Retinal pigment epithelial cell (primary cell): Measurements from ENCODE around the gene AIFM1.

ENCODE experiments used
- DNase-seq: peaks from one replicate; pipeline ENCODE4 v3.0.0-alpha.2; 2010; ENCODE audit warnings: low read depth
- H3K4me3 ChIP-seq: 2 replicates; pipeline ENCODE4 v1.5.1; 2011; ENCODE audit warnings: mild to moderate bottlenecking, low read length, control low read depth, moderate library complexity
- TF ChIP-seq, protein P1 (sequence below): conservative IDR thresholded peaks from 2 replicates; pipeline ENCODE4 v1.5.1; 2011; ENCODE audit warnings: low read depth, low read length, control low read depth, inconsistent platforms

Gene AIFM1

DNA sequence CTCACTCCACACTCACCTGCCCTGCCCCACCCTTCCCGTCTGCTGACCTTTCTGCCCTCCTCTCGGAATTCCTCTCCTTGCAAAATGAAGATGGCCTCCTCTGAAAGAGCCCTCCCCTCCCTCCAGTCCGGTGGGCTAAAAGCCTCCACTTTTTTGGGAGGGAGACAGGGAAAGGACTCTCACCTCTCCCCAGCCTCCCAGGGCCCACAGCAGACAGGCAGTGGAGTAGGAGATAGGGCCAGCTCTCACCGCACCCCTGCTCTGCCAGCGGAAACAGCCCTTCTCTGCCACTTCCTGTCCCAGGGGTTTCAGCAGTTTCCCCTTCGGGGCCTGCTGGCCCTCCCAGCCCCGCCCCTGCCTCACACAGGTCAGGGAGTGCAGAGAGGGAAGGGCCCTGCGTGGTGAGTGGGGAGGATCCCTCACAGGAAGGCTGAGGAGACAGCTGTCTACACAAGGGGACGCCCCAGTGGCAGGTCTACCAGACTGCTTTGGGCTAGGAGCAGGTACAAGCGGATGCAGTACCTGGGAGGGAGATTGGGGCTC lies 73.6 kb downstream of the AIFM1 start:
- no peak for DNase-seq
- TF ChIP-seq, protein P1, sequence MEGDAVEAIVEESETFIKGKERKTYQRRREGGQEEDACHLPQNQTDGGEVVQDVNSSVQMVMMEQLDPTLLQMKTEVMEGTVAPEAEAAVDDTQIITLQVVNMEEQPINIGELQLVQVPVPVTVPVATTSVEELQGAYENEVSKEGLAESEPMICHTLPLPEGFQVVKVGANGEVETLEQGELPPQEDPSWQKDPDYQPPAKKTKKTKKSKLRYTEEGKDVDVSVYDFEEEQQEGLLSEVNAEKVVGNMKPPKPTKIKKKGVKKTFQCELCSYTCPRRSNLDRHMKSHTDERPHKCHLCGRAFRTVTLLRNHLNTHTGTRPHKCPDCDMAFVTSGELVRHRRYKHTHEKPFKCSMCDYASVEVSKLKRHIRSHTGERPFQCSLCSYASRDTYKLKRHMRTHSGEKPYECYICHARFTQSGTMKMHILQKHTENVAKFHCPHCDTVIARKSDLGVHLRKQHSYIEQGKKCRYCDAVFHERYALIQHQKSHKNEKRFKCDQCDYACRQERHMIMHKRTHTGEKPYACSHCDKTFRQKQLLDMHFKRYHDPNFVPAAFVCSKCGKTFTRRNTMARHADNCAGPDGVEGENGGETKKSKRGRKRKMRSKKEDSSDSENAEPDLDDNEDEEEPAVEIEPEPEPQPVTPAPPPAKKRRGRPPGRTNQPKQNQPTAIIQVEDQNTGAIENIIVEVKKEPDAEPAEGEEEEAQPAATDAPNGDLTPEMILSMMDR, result no peak
- no peak overlapping the region for H3K4me3 ChIP-seq

DNA sequence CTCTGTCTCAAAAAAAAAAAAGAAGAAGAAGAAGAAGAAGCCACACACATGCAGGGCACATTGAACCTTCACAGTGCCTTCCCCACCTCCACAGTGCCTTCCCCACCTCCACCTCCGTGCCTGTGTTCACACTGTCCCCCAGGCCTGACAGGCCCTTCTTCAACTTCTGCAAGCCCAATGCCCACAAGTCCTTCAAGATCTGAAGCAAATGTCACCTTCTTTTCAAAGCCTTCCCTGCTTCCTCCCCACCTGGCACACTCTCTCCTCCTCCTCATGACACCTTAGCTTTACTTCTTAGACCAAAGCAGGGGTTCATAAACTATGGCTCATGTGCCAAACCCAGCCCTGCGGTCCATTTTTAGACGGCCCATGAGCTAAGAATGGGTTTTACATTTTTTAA lies 75.3 kb downstream of the AIFM1 start:
- TF ChIP-seq, protein P1, result no peak
- DNase-seq, result no peak
- H3K4me3 ChIP-seq, result no peak overlapping the region

DNA sequence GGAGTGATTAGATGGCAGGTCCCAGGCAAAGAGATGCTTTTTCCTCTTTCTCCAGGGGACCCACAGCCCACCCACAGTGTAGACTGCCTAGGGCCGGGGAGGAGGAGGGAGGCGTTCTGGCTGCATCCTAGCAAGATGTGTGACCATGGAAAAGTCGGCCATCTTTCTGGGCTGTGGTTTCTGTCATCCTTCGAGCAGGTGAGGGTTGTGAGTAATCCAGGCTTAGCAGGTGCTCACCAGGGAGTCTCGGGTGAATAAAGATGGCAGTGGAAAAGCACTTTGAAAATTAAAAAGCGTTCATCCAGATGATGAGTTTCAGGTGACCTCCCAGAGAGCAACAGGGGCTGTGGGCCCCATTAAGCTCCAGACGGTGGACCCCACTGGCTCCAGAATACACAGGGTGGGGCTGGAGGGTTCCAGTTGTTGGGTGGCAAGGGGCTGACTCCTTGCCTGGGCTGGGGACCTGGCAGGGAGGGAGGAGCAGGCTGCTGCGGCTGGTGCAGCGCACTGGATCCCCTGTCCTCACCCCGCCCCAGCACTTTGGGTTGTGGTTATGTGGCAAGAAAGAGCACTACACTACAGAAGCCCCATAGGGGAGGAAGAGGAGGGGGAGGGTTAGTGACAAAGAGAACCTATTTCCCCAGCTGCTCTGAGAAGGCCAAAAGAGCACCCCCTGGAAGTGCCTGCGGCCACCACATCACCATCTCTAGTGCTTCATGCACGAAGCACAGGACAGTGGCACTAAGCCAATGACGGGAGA lies 79.0 kb downstream of the AIFM1 start:
- no peak overlapping the region for H3K4me3 ChIP-seq
- TF ChIP-seq, protein P1, result no peak
- no peak for DNase-seq

DNA sequence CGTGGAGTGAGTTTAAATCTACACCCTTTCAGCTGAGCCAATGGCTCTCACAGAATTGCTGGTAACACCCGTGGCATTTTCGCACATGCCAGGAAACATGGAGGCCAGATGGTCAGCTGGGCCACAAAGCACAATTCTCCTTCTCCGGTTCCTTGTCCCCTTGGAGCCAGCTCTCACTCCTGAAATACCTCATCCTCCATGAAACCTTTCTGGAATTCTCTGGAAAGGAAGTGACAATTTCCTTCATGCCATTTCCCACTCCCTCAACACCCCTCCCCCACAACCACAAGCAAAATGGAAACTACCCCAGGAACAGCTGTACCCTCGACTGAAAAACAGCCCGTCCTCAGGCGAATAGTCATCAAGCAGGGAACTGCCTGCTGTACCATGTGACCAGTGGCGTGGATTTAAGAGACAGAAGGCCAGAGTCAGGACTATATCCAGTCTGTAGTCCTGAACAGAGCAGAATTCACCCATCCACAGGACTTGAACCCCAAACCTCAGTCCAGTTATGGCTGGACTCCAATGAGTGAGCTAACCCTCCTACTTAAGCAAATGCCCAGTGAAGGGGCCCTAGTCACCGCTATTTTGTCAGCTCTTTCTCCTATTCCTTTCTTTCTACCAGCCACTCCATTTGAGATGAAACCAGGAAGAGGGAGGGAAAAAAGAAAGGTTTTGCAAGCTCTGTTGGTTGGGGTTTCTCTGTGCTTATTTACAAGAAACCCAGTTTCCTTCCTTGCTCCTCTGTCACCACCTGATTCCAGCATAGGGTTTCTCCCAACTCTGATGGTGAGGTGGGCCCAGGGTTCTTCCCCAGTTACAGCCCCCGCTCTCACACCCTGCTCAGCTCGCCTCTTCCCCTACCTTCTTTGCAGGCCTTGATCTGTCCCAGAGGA lies 79.8 kb downstream of the AIFM1 start:
- TF ChIP-seq, protein P1, result no peak
- no peak overlapping the region for H3K4me3 ChIP-seq
- no peak for DNase-seq

DNA sequence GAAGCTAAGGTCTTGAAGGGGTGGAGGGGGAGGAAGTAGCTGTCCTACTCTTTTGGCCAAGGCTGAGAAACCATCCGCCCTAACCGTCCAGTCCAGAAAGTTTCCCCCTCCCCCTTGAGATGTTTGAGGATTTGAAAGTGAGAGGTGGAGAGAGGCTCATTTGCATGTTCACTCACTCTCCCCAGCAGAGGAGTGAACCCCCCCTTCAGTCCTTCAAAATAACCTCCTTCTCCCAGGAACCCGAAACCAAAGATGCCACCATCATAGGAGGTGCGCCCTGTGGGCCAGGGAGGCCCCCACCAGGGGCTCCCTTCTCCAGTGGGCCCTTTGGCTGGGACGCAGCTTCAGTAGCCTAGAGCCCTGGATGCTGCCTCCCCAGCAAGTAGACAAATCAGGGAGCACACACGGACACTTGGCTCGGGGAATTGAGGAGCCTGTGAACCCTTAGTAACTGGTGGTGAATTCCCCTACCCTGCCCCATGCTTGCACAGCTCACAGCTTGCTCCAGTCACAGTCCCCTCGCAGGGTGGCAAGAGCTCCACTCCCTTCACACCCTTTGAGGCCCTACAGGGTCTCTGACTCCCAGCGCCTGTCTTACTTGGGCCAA lies 80.9 kb downstream of the AIFM1 start:
- no peak for DNase-seq
- TF ChIP-seq, protein P1, result no peak
- no peak overlapping the region for H3K4me3 ChIP-seq

DNA sequence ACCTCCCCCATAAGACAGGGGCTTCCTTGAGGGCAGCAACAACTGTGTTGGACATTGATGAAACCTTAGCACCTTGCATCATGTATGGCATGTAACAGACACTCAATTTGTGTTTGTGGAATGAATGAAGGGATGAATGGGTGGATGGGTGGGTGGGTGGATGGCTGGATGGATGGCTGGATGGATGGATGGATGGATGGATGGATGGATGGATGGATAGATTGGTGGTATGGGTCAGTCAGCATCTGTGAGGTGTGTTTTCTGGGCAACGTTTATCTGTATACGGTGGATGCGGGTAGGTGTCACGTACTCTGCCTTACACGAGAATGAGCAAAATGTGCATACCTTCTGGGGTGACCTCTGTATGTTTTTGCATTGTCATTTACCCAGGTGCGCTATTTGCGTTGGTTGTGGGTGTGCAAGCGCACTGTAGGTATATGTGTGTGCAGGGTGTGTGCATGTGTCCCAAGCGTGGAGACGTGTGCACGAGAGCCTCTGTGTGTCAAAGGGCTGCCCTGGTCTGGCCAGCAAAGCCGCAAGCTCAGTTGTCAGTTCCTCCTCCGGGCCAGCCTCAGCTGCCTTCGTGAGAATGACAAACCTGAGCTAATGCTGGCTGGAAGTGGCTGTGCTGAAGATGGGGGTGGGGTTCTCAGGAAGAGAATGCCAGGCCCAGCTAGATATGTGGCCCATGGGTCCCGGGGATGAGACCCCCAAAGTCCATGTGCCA lies 81.8 kb downstream of the AIFM1 start:
- TF ChIP-seq, protein P1, result no peak
- no peak for DNase-seq
- H3K4me3 ChIP-seq, result no peak overlapping the region
